Measurements from ENCODE around the gene SPNS1. TPM values are rescaled to one million over a fixed set of nuclear protein-coding genes. Genes with fewer than 3 reads are reported as not detected.

SPNS1 gene
- total RNA-seq (36.4 and 37.8 TPM in 2 replicates), polyA plus RNA-seq (43.3 and 47.6 TPM in 2 replicates), polyA minus RNA-seq (11.7 and 17.8 TPM in 2 replicates)
- total RNA-seq (2013), result 11.0 TPM

- ATAC-seq (ENCODE audit: low read depth) (peak; percentile 89), DNase-seq (peak; percentile 96)
- H3K79me2 ChIP-seq (ENCODE audit: control insufficient read depth, insufficient read depth, low read length), result peaks cover 34% of the 10 kb centered on the region
- H3K4me1 Mint-ChIP-seq, result peaks cover 30% of the 10 kb centered on the region
- H3K4me1 ChIP-seq (ENCODE audit: control insufficient read depth in 2 of 2, insufficient read depth in 2 of 2, low read length in 2 of 2), result peaks cover 13 to 17% of the 10 kb centered on the region in 2 donors
- TF ChIP-seq, protein P1, sequence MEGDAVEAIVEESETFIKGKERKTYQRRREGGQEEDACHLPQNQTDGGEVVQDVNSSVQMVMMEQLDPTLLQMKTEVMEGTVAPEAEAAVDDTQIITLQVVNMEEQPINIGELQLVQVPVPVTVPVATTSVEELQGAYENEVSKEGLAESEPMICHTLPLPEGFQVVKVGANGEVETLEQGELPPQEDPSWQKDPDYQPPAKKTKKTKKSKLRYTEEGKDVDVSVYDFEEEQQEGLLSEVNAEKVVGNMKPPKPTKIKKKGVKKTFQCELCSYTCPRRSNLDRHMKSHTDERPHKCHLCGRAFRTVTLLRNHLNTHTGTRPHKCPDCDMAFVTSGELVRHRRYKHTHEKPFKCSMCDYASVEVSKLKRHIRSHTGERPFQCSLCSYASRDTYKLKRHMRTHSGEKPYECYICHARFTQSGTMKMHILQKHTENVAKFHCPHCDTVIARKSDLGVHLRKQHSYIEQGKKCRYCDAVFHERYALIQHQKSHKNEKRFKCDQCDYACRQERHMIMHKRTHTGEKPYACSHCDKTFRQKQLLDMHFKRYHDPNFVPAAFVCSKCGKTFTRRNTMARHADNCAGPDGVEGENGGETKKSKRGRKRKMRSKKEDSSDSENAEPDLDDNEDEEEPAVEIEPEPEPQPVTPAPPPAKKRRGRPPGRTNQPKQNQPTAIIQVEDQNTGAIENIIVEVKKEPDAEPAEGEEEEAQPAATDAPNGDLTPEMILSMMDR (IDR thresholded peaks at IDR 0.05), result no peak
- no peak for TF ChIP-seq EZH2 (IDR thresholded peaks at IDR 0.05; ENCODE audit: borderline replicate concordance, insufficient read depth, low read depth, low read length, poor library complexity, severe bottlenecking)
- H3K4me2 ChIP-seq (replicated peaks; ENCODE audit: low read depth, low read length, poor library complexity, severe bottlenecking), result peak within 1 kb of the TSS; percentile 98
- CTCF ChIA-PET, result interaction anchor here (0.9 to 3.0 kb wide), 3 partner anchors 16 to 100 kb away, joined by 3 to 13 read pairs (median 5); no protein-coding TSS in a partner anchor
- H3K4me3 ChIP-seq (ENCODE audit: control extremely low read depth in 1 of 5, extremely low read depth in 1 of 5, insufficient read depth in 1 of 5, low read depth in 2 of 5, low read length in 4 of 5), result peak within 1 kb of the TSS; percentile 75 to 95 (median 83)
- H3K27me3 ChIP-seq (replicated peaks in 1 of 4; ENCODE audit: control extremely low read depth in 1 of 4, control insufficient read depth in 3 of 4, insufficient read depth in 4 of 4, low read length in 3 of 4), result no peaks in the 10 kb centered on the region
- WGBS (ENCODE audit: insufficient coverage), result under 1% methylated on average over 60 of the region's 60 CpGs
- intact Hi-C loops (cut with micrococcal nuclease), result loop anchor here (1.0 to 5.0 kb wide), 2 partner anchors 24 to 482 kb away; partner anchors contain the start of genes APOBR, CLN3 and NFATC2IP
- peaks cover 13% of the 10 kb centered on the region for H4K20me1 ChIP-seq (ENCODE audit: control insufficient read depth, insufficient read depth, low read length, poor library complexity, severe bottlenecking)
- H3K27ac Mint-ChIP-seq, result peak within 1 kb of the TSS; percentile 95
- H2AFZ ChIP-seq (ENCODE audit: insufficient read depth, low read depth, low read length, poor library complexity, severe bottlenecking), result peak within 1 kb of the TSS; percentile 96
- H3K27ac ChIP-seq (ENCODE audit: low read length in 2 of 2), result peak within 1 kb of the TSS; percentile 65 to 90
- peak within 1 kb of the TSS; percentile 96 for H3K4me3 Mint-ChIP-seq
- POLR2A ChIA-PET, result interaction anchor here (0.5 to 1.7 kb wide), 6 partner anchors 58 to 152 kb away, joined by 3 to 9 read pairs (median 4); partner anchors contain the start of genes ATXN2L and TUFM
- peaks cover 0 to 26% of the 10 kb centered on the region in 2 experiments for H3K36me3 ChIP-seq (replicated peaks in 1 of 2; ENCODE audit: control extremely low read depth in 1 of 2, control insufficient read depth in 1 of 2, extremely low read depth in 1 of 2, insufficient read depth in 2 of 2, low read length in 1 of 2)
- H3K9ac ChIP-seq (ENCODE audit: low read length), result peak within 1 kb of the TSS; percentile 93
- no peaks in the 10 kb centered on the region for H3K27me3 Mint-ChIP-seq
- H3K9me3 ChIP-seq (ENCODE audit: control extremely low read depth in 1 of 3, control insufficient read depth in 2 of 3, insufficient read depth in 1 of 3, low read length in 2 of 3), result no peaks in the 10 kb centered on the region
- H3K9me3 Mint-ChIP-seq (ENCODE audit: insufficient read depth), result no peaks in the 10 kb centered on the region
Observed at GRCh38 chr16:28974437-28975157, at the start of gene SPNS1. TSS of gene SPNS1 (plus strand) at chr16:28974778. CDS start at chr16:28975152, 374 bp downstream.
